ENCODE data around the gene PDE7B. TPM values are rescaled to one million over a fixed set of nuclear protein-coding genes. Genes with fewer than 3 reads are reported as not detected.

Gene PDE7B
- total and polyA plus RNA-seq, 9 of the 15 experiments (the other 6 are each of a cell fraction or from before 2014, with no cell fraction given) = 0.01 TPM; not detected in 8

GRCh38 chr6:136036071-136036380 lies 184.5 kb downstream of the PDE7B start:
- H3K36me3 ChIP-seq (ENCODE audit: control insufficient read depth, insufficient read depth, low read length) = no peaks in the 10 kb centered on the region
- TF ChIP-seq MCM2 (IDR thresholded peaks at IDR 0.05; ENCODE audit: low read depth) (no peak), NEUROD1 (IDR thresholded peaks at IDR 0.05; ENCODE audit: borderline replicate concordance, low read depth, low read length, partially characterized antibody) (no peak), ELF2 (CRISPR knock-in tag; IDR thresholded peaks at IDR 0.05) (no peak), MEF2D (tag; conservative IDR thresholded peaks at IDR 0.05; ENCODE audit: low read depth) (no peak), SNAPC5 (CRISPR knock-in tag; IDR thresholded peaks at IDR 0.05) (no peak), SRSF9 (IDR thresholded peaks at IDR 0.05; ENCODE audit: borderline replicate concordance, low read depth, low read length) (no peak), HINFP (tag; conservative IDR thresholded peaks at IDR 0.05; ENCODE audit: low read depth) (no peak), EP300 (IDR thresholded peaks at IDR 0.05; ENCODE audit: low read length) (no peak), PBX2 (CRISPR knock-in tag; IDR thresholded peaks at IDR 0.05; ENCODE audit: low read depth) (no peak), PBX2 (tag; conservative IDR thresholded peaks at IDR 0.05; ENCODE audit: low read depth) (no peak), ZNF436 (CRISPR knock-in tag; IDR thresholded peaks at IDR 0.05) (no peak), CHCHD3 (CRISPR knock-in tag; IDR thresholded peaks at IDR 0.05) (no peak), RFX1 (IDR thresholded peaks at IDR 0.05) (no peak), ZBED1 (IDR thresholded peaks at IDR 0.05) (no peak), RBFOX2 (IDR thresholded peaks at IDR 0.05; ENCODE audit: low read depth, low read length) (no peak), NR2F6 (CRISPR knock-in tag; IDR thresholded peaks at IDR 0.05) (no peak), ZFP36 (IDR thresholded peaks at IDR 0.05; ENCODE audit: low read depth, low read length, partially characterized antibody) (no peak), WHSC1 (IDR thresholded peaks at IDR 0.05; ENCODE audit: low read length) (no peak), SPI1 (IDR thresholded peaks at IDR 0.05; ENCODE audit: borderline replicate concordance, low read depth, low read length) (no peak), CEBPG (CRISPR knock-in tag; IDR thresholded peaks at IDR 0.05) (no peak), CEBPG (tag; conservative IDR thresholded peaks at IDR 0.05 in 1 of 2, IDR thresholded peaks at IDR 0.05 in 1 of 2) (no peak)
- no peak overlapping the region for H3K4me2 ChIP-seq (ENCODE audit: insufficient read depth, low read length)
- WGBS (ENCODE audit: insufficient coverage, low coverage, missing lambda C conversion rate) = 2% methylated on average over 2 of the region's 2 CpGs
- intact Hi-C loops (cut with micrococcal nuclease) = no loop called here
- ATAC-seq (no peak), DNase-seq (ENCODE audit: extremely low read depth in 1 of 4, low spot score in 3 of 4) (no peak), FAIRE-seq (no peak)
- no TSS peak for BruUV-seq (replicated peaks)
- no peak overlapping the region for H3K27ac ChIP-seq (ENCODE audit: extremely low read depth, low read depth, low read length)
- H2AFZ ChIP-seq (ENCODE audit: low read depth, low read length) = no peak overlapping the region
- ChIA-PET POLR2A (no interaction called here), CTCF (ENCODE audit: low intra/inter-chr PET ratio) (no interaction called here)
- H3K4me3 ChIP-seq = no peak overlapping the region
- no peaks in the 10 kb centered on the region for H3K4me1 ChIP-seq (replicated peaks in 1 of 2; ENCODE audit: control insufficient read depth in 2 of 2, insufficient read depth in 2 of 2, low read length in 2 of 2)
- in situ Hi-C loops (cut with MboI) = no loop called here
- H3K27me3 ChIP-seq (ENCODE audit: control insufficient read depth in 2 of 2, insufficient read depth in 2 of 2, low read length in 2 of 2) = peaks cover 5 to 23% of the 10 kb centered on the region in 2 experiments; a peak in 4 of 5 replicates
- no peak overlapping the region for H3K9ac ChIP-seq (ENCODE audit: insufficient read depth in 1 of 2, low read depth in 2 of 2, low read length in 2 of 2)
- no peaks in the 10 kb centered on the region for H3K9me1 ChIP-seq (ENCODE audit: control insufficient read depth, insufficient read depth, low read length)
- no peaks in the 10 kb centered on the region for H3K9me3 ChIP-seq (replicated peaks; ENCODE audit: control insufficient read depth, insufficient read depth, low read depth, low read length)
- no peaks in the 10 kb centered on the region for H3K79me2 ChIP-seq (ENCODE audit: control insufficient read depth, insufficient read depth, low read length)
- H4K20me1 ChIP-seq (replicated peaks; ENCODE audit: control insufficient read depth, insufficient read depth, low read length) = no peaks in the 10 kb centered on the region
